ENCODE results near the gene MYL9.

GRCh38 chr20:36523341-36523740 is 18.0 kb upstream of the MYL9 start:
- TF ChIP-seq CTCF (IDR thresholded peaks at IDR 0.05 in 4 of 5, conservative IDR thresholded peaks at IDR 0.05 in 1 of 5), result no peak
- no peak for TF ChIP-seq POLR2A (IDR thresholded peaks at IDR 0.05)
